IPS-11a (cell line): ENCODE data around the gene ADAMTSL1.

Experiments
- H3K4me3 ChIP-seq: one replicate; pipeline ENCODE4 v1.5.1; 2013; ENCODE audit warnings: low read depth, low read length, control low read depth

ADAMTSL1 gene

DNA sequence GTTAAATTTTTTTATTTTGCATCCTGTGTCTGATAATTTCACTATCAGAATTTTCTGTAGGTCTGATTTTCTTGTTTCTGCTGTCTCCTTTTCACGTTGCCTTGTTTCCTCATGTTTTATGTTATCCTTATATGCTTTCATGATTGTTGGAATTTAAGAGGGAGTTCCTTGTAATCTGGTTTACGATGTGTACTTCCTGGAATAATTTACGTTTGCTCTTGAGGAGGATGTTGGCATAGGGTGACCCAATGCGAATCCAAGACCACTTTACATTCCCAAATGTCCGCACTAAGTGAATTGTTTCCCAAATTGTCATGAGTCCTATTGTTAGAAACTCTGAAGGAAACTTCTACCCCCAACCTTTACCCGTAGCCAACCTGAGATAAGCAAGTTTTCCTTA lies 80.3 kb downstream of the ADAMTSL1 start:
- no peak overlapping the region for H3K4me3 ChIP-seq

DNA sequence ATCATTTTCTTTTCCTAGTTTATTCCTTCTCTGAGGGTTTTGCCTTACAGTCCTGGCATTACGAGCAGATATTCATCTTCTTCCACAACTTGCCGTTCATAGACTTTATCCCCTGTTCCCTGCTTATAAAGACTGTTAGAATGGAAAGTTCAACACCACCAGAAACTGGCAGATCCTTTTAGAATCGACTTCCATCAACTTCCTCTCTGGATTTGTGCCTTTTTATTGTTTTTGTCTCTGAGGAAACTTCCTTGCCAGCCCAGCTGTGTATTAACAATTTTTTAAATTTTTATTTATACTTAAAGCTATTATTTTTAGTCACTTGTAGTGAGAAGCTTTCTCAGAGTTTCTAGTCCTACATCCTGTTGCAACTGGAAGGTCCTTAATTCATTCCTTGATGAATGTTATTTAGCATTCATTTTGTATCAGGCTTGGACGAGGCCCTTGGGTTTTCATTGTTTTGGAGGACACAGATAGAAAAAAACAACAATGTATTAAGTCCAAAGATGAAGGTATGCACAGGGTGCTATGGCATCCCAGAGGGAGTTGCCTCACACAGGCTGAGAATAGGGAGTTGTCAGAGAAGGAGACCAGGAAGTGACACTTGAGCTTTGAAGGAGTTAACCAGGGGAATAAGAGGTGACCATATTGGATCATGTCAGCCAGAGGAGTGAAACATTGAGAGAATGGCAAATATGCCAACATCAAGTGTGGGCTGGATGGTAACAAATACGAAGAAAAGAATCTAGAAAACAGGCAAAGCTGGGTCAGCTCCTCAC lies 81.3 kb downstream of the ADAMTSL1 start:
- H3K4me3 ChIP-seq, result no peak overlapping the region

DNA sequence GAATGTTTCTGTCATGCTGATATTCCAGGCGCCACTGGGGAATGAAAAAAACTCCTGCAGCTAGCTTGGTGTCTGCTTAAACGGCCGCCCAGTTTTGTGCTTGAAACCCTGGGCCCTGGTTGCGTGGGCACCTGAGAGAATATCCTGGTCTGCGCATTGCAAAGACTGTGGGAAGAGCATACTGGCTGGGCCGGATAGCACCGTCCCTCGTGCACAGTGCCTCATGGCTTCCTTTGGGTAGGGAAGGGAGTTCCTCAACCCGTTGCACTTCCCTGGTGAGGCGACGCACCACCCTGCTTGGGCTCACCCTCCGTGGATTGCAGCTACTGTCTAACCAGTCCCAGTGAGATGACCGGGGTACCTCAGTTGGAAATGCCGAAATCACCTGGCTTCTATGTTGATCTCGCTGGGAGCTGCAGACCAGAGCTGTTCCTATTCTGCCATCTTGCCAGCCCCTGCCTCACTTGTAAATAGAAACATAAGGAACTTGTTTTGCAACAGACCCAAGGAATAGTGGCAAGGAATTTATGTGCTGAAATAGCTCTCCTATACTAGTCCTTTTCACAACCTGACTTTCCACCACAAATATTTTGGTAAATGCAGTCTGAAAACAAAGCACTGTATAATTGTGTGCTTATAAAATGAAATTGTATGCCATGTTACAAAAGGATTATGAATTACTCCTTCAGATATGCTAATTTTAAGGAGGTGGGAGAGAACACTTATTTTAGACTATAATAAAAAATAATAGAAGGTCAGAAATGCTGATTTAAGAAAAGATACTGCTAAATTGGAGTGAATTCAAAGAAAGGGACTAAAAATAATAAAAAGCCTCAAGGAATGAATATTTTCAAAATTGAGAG lies 90.3 kb downstream of the ADAMTSL1 start:
- H3K4me3 ChIP-seq, result no peak overlapping the region

DNA sequence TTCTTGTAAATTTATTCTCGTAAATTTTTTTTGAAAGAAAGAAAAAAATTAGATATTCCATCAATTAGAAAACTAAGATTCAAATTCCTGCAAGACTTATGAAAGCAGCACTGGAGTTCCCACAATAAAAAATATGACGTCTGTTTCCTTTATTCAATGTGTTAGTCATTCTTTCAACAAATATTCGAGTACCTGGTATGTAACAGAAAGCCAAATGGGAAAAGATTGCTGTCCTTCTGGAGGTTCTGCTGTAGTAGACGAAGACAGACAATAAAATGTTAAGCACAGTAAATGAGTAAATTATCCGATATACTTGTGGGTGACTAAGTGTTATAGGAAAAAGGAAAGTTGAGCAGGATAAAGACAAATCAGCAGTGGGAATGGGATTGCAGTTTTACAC lies 92.2 kb downstream of the ADAMTSL1 start:
- no peak overlapping the region for H3K4me3 ChIP-seq

DNA sequence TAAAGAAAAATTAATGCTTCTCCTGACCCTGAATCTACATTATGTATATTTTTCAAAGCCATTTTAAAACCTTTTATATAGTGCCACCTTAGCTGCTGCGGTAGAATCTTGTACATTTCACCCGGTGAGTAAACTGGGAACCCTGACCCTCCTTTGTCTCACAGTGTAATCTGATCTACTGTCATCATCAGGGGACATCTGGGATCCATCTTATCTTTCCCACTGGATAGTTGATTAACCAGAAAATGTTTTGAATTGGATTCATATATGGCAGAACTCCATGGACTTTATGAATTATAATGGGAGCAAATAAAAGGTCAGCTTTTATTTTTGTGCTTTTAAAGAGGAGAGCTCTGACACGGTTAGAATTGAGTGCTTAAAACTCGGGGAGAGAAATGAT lies 95.0 kb downstream of the ADAMTSL1 start:
- H3K4me3 ChIP-seq, result no peak overlapping the region

DNA sequence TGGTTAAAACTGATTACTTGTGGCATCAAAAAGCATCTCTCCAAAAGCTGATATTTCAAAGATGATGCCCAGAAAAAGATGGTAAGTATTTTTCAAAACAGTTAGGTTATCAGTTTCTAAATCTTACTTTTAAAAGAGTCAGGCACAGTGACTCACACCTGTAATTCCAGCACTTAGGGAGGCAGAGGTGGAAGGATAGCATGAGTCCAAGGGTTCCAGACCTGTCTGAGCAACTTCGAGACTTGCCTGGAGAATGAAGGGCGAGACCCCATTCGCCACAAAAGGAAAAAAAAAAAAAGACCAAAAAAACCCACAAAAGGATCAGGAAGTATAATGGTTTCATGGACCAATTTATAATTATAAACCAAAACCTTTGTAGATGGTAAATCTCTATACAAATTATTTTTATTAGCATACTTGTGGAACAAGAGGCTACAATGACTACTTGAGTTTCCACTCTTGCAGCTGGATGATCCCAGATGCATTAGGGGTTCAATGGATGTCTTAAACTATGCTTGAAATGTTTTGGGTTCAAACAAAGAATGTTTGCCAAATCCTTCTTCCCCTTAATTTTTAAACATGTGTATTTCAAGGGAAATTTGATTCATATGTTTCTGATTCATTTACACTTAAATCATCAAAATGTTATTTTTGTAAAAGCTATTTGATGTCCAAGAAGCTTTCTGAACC lies 96.1 kb downstream of the ADAMTSL1 start:
- no peak overlapping the region for H3K4me3 ChIP-seq

DNA sequence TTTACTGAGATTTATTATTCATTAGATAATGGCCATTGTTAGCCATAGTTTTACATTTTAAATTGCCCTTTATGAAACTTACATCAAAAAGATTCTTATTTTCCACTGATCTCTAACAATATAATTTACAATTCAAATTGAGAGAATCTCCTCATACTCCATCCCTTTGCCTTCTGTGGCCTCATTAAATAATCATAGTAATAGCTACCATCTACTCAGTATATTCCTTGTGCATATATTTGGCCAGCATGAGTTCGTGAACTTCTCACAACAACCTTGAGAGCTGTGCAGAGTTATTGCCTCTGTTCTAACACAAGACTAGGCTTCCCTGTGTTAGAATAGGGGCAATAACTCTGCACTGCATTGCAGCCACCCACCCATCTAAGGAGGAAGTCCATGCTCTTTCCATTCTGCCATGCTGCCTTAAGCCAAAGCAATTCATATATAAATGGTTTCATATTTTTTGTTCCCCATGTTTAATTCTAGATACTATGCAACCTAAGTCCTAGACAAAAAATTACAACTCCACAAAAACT lies 99.1 kb downstream of the ADAMTSL1 start:
- no peak overlapping the region for H3K4me3 ChIP-seq

DNA sequence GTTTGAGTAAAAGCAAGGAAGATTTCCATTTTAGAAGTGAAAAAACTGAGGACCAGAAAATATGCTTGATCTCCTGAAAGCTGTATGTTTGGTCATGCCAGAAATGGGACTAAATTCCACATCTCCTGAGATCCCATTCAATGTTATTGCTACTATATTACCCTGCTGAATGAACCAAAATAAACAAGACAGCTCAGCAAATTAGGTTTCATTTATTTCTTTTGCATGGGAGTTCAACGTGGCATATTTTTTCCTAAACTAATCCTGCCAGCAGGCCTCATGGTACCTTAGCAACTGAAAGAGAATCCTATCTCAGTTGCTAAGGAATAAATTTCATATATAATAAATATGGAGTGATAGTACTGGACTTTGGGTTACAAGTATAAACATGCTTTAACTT lies 101.7 kb downstream of the ADAMTSL1 start:
- no peak overlapping the region for H3K4me3 ChIP-seq

DNA sequence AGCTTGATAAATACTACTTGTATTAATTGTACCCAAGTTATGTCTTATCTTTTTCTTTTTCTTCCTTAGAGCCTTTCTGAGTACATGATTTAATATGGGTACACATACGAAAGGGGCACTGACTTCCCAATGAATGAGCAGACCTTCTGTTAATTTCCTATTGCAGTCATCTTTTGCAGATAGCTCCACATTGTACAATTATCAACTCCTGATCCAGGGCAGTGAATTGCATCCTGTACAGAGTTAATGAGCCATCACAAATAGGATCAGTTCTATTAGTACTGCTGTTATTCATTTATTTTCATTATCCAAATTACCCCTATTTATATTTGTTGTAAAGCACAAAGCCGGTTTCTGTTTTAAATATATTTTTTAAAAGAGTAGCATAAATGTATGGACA lies 105.6 kb downstream of the ADAMTSL1 start:
- no peak overlapping the region for H3K4me3 ChIP-seq

DNA sequence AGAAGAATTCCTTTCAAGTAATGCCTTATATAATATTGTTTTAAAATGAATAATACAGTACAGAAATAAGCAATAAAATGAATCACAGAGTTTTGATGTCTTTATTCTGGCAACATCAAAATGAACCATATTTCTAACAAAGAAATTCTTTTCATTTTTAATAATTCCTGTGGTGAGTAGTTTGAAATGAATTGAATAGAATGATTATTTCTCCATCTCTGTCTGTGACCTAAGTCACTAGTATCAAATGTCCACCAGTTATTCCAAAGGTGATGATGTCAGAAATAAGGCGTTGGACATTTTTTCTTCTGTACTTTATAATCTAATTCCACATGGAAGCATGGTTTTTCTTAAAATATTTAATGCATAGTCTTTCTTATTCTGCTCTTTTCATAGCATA lies 106.2 kb downstream of the ADAMTSL1 start:
- H3K4me3 ChIP-seq, result no peak overlapping the region

DNA sequence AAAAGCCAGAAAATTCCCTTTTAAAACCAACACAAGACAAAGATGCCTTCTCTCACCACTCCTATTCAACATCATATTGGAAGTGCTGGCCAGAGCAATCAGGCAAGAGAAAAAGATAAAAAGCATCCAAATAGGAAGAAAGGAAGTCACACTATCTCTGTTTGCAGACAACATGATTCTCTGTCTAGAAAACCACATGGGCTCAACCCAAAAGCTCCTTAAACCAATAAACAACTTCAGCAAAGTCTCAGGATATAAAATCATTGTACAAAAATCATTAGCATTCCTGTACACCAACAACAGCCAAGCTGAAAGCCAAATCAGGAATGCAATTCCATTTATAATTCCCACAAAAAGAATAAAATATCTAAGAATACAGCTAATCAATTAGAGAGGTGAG lies 112.0 kb downstream of the ADAMTSL1 start:
- no peak overlapping the region for H3K4me3 ChIP-seq

DNA sequence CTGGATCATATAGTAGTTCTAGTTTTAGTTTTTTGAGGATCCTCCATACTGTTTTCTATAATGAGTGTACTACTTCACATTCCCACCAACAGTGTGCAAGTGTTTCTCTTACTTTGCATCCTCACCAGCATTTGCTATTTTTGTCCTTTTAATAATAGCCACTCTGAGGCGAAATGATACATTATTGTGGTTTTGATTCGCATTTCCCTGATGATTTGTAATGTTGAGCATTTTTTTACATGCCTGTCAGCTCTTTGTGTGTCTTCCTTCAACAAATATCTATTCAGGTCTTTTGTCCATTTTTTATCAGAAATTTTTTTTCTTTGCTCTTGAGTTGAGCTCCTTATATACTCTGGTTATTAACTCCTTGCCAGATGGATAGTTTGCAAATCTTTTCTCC lies 114.0 kb downstream of the ADAMTSL1 start:
- H3K4me3 ChIP-seq, result no peak overlapping the region

DNA sequence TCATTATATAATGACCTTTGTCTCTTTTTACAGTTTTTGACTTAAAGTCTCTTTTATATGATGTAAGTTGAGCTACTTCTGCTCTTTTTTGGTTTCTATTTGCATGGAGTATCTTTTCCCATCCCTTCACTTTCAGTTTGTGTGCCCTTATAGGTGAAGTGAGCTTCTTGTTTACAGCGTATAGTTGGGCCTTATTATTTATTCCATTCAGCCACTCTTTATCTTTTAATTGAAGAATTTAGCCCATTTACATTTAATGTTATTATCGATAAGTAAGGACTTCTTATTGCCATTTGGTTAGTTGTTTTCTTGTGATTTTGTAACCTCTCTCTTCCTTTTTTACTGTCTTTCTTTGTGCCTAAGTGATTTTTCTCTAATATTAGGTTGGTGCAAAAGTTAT lies 117.3 kb downstream of the ADAMTSL1 start:
- H3K4me3 ChIP-seq, result no peak overlapping the region

DNA sequence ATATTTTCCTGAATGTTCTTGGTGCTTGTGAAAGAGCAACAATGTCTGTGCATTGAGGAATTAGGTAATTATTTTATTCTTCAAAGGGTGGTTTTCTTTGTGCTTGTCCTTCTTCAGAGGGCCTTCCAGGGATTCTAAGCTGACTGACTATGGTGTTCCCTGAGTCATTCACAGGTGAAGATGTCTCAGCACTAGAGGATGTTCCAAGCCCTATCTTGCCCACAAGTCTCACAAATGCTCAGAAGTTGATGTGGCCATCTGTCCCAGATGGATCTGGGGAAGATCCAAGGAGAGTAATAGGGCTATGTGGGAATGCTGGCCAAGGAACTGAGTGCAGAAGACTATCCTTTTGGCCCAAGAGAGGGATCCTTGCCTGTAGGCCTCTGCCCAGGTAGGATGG lies 120.9 kb downstream of the ADAMTSL1 start:
- H3K4me3 ChIP-seq, result no peak overlapping the region

DNA sequence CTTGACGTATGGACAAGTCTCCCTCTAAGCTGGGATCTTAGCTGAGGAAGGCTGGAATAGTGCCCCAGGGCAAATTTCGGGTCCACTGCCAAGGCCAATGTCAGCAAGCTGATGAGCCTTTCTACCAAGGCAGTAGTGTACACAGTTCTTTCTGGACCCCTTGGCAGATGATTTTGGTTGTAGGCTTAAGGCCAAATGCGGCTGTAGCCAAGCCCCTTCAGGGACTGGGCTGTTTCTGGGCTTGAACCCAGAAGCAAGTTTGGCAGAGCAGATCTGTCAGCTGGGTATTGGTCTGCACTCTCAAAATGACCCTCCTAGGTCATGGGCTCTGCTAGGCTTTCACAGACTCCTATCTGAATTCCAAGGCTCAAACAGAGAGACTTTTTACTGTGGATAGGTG lies 121.6 kb downstream of the ADAMTSL1 start:
- H3K4me3 ChIP-seq, result no peak overlapping the region

DNA sequence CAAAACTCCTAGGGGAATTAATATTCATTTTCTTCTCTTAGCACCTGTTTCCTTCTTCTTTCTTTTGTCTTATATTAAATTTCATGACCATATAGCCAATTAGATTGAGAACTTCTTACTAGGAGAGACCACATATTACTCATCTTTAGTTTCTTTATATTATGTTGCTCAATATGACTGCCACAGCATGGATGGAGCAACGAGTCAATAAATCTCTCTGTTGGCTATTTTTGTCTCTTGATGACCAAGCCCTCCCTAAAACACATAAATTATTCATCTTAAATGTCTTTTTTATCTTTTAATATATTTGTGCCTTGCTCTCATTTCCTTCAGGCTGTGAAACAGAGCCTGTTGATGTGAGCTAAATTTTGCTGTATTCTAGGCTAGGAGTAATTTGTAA lies 123.0 kb downstream of the ADAMTSL1 start:
- no peak overlapping the region for H3K4me3 ChIP-seq

DNA sequence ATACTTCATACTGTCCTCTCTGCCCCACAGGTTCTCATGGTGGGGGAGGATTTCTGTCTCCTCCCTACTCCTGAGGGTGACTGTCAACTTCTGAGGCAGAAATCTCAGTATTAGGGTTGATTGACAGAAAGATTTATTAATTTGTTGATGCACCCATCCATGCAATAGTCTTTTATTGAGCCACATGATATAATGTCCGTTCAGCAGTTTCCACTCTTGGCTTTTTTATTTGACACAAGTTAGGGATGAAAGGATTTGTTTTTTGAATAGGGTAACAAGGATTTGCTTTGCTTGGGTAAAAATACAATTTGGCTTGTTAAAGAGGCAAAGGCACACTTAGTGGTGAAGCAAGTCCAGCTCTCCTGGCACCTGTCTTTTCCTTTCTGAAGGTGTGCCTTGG lies 125.0 kb downstream of the ADAMTSL1 start:
- no peak overlapping the region for H3K4me3 ChIP-seq

DNA sequence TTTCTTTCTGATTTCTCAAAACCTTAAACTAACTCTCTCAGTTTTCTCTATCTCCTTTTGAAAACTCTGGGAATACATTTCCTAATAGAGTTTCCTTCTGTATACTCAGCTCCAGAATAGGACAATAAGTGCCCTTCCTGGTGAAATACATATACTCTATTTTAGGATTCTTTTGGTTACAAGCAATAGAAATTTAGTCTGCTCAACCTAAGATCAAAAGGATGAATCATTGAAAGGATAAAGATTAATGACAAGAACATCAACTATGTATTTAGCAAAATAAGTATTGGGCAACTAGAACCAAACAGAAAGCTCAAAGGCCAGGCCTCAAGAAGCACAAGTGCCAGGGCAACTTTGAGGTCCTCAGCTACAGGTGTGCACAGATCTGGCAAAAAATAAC lies 127.1 kb downstream of the ADAMTSL1 start:
- no peak overlapping the region for H3K4me3 ChIP-seq

DNA sequence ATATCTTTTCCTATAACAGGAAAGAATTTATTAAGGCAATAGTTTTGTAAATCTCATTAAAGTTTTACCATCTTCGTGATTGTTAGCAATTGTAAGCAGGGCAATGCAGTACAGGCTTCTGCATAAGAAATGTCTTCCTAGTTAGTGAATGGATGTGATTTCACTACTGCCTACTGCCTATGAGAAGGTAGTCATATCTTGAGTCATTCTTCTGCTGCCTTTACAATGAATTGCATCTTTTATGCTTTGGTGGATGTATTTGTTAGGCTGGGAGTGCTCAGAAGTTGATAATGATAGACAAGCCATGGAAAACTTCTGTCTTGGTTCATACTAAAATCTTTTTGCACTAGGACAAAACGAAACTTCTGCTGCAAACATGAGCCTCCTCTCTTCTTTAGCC lies 128.0 kb downstream of the ADAMTSL1 start:
- H3K4me3 ChIP-seq, result no peak overlapping the region

DNA sequence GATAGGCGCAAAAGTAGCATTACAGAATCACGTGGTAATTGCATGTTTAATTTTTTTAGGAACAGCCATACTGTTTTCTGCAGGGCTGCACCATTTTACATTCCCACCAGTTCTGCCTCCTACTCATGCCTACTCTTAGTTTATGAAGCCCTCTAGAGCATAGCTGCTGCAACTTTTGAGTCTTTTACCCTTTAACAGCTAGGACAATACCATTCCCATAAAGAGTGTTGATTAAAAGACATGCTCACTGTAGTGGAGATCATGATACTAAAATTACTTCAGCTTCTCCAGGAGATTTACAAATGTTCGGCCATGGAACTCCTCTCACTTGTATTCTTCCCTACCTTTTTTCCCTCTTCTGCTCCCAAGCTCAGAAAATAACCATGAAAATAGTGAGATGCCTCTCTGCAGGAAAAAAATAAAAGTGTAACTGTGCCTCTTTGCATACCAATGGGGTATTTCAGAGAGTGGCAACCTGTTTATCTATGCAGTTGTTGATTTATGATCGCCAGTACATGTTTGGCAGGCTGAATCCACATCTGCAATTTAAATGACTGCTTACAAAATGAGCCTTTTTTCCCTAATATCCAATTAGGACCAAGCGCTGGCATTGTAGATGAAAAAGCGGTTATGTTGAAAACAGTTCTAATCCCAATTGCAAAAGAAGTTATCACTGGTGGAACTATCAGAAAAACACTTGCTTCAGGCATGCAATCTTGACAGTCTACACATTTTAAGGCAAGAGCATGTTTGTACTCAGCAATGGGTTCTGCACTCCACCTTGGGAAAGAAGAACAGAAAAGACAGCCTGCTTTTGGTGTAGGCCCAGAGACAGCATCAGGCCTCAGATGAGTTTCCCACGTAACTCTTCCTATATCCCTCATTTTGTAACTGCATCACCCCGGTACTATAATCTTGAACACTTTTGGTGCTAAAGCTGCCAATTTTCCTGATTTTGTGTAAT lies 131.1 kb downstream of the ADAMTSL1 start:
- H3K4me3 ChIP-seq, result no peak overlapping the region
